Measurements from ENCODE around the gene RNF169.
"Not testable (repeated sequence)": the region's sequence is repeated elsewhere in the genome, so short reads cannot be mapped to it uniquely, and the experiment has no call there.

Gene RNF169

DNA sequence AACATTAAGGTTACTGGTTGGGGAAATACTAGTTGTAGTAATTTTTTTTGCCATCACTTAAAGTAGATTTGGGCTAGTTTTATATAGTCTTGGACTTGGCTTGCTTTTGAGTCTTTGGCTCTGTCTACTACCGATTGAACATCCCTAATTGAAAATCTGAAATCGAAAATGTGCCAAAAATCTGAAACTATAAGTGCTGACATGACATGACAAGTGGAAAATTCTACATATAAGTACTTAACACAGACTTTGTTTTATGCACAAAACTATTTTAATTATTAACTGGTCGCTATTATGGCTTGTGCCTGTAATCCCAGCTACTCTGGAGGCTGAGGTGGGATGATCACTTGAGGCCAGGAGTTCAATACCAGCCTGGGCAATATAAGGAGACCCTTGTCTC is 22.5 kb downstream of the RNF169 start:
- DNase-seq, result no peak

DNA sequence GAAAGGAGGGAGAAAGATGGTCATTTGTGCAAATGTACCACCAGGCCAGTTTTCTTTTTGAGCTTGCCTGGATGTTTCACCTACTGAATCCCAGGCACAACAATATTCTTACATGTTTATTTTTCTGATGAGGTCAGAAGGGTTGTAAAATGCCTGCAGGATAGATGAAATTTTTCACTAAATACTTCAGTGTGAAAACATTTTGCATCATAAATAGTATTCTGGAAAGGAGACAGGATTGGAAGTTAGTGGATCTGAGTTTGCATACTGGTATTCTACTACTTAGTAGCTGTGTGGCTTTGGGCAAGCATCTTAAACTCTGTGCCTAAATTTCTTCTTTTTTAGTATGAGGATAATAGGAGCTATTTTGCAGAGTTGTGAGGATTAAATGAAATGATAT is 24.8 kb downstream of the RNF169 start:
- DNase-seq, result no peak

DNA sequence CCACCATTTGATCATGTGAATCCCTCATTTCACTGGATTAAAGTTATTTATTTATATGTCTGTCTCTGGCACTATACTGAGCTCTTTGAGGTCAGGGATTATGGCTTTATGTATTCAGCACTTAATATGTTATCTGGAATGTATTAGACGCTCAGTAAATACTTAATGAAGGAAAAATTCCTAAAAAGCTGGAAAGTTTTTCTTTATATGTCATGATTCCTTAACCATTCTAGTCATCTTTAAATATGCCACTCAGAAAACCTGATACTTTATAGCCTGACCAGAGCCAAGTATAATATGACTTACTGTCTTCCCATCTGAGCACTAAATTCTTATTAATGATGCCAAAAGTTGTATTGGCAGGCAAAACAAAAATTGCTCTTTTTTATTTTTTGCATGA is 27.1 kb downstream of the RNF169 start:
- no peak for DNase-seq

DNA sequence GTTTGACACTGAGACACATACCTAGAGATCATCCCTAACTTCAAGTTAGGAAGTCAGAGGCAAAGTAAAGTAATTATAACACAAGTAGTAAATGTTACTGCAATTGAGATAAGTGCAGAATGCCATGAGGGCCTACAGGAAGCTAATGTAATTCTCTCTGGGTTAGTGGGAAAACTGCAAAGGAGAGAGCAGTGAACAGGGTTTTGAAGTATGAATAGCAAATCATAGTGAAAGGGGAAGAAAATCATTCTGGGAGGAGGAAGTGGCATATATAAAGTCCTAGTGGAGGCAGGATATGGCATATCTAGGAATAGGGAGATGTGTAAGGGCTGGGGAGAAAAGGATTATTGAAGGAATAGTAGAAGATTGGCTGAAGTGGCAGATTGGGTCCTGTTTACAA is 27.9 kb downstream of the RNF169 start:
- DNase-seq, result no peak

DNA sequence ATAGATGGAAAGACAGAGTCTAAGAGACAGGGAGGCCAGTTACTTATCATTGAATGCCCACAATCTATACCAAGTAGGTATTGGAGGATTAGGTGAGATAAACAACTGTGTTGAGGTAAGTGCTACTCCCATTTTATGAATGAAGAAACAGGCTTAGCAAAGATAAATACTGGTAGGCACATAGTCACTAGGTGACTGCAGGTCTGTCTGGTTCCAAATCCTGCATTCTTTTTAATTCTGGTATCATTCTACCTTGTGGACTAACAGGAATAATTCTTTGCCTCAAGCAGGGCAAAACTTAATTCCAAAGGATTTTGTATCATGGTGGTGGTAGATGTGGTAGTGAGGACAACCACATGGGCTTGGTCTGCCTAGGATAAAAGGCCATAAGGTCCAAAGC is 28.4 kb downstream of the RNF169 start:
- no peak for DNase-seq

DNA sequence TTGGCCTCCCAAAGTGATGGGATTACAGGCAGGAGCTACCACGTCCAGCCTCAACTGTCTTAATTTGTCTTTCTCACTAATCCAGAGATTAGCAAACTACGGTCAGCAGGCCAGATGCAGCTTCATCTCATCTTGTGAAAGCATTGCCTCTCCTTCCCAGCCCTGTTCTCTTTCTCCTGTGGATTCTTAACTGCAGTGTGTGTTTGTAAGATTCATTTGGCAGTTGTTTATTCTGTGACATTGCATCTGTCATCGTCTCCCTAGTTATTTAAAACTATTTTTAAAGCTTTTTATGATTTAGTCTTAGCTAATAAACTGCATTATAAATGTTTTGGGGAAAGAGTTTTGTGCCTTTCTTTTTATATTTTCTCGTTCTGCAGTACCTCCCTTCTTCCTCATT is 29.2 kb downstream of the RNF169 start:
- no peak for DNase-seq

DNA sequence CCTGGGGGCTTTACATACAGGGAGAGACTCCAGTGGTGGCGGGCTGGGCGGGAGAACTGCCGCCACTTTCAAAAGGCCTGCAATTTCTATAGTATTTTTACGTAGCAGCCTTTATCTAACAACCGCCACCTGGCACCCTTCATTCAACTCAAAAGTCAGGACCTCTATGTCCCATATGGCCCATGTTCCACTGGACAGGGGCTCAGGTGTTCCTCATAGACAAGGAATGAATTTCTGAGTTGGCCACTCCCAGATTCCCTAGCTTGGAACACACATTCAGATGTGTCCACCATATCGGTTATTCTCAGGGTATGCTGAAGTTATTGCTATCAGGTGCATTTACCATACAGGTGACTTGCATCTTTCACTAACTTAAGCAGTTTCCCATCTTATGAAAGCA is 29.9 kb downstream of the RNF169 start:
- no peak for DNase-seq

DNA sequence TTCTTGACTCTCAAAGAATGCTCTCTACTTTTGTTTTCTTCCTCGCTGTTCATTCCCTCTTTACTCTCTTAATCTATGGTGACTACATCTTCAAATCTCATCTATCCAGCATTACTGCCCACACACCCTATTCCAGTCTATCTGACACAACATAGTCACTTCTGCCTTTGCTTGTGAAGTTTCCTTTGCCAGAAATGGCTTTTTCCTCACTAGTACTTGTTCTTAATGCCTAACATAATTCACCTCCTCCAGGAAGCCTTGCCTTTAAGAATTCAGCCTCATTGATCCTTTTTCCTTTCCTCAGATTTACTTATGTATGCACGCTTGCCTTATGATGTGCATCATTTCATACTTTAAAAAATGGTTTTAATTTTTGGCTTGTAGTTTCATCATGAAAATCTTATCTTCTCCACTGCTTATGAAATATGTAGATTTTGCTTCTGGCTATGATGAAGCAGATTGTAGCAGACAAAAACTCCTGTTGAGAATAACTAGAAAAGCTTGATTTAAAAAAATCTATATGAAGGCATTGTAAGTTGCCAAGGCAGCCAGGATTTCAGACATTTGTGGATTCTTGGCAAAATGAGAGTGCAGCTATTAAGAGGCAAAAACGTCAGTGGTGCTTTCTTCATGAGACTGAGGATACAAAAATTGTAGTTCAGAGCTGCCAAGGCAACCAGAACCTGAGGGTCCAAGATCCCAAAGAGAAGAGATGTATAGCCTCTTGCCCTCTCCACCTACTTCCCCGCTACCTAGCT is 31.8 kb downstream of the RNF169 start:
- DNase-seq, result no peak

DNA sequence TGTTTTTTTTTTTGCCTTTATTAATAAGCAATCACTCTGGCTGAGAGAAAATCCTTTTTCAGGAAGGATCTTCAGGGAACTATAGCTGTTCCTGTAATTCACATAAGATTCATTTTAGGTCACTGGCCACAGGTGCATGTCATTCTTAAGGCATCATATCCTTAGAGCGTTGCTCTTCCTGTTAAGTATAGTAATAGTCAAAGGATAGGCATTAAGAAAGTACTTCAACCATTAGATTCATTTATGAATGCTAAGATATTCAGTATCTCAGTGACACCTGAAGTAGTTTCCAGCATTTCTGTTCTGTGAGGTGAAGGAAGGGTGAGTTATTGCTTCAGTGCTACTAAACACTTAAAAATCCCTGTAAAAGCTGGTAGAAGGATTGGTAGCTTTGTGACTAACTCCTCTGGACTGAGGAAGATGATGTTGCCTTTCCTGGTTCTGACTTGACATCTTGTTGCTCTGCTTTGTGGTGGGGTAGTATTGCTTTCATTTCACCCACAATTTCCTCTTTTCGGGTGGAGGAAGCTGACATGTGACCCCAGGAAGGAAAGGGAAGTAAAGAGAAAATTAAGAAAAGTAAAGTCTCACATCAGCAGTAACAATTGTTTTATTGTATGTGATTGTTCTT is 34.7 kb downstream of the RNF169 start:
- no peak for DNase-seq

DNA sequence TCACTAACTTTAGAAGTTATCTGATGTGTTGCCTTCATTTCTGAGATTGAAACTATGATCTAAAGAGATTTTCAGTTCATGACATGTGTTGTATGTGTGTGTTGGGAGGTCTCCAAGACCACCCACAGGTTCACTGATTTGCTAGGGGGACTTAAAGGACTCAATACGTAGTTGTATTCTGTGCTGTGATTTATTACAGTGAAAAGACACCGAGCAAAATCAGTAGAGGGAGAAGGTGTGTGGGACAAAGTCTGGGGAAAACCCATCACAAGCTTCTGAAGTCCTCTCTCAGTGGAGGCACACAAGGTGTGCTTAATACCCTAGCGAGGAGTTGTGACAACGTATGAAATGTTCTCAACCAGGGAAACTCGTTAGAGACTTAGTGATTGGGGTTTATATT is 35.6 kb downstream of the RNF169 start:
- no peak for DNase-seq

DNA sequence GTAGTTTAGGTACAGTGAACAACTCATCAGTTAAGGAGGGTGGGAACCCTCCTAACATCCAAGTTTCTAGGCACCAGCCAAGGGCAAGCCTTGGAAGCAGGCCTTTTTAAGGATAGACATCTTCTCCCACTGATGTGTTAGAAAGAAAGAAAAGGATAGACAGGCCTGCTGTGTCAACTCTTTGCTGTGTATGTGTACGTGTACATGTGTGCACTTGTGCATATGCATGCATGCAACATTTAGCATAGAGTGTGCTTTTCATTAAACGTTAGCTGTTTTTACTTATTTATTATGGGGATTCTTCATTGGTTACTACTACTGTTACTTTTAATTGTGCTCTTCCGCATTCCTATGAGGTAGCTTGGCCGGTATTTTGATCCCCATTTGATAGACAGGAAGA is 36.1 kb downstream of the RNF169 start:
- no peak for DNase-seq

DNA sequence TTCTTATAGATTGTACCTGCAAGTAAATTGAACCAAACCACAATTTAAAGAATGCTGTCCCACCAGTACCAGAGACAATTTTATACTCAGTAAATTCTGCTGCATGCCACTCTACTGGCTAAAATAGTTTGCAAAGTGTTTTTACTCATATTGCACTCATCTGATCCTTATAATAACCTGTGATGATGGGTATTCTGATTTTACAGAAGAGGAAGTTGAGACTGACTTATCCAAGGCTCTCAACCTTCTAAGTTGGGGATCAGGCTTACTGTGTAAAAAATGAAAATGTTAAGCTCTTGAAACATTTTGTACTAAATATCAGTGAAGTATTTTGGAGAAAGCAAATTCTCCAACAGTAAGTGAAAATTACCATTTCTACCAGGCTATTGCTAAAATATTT is 37.9 kb downstream of the RNF169 start:
- DNase-seq, result no peak

DNA sequence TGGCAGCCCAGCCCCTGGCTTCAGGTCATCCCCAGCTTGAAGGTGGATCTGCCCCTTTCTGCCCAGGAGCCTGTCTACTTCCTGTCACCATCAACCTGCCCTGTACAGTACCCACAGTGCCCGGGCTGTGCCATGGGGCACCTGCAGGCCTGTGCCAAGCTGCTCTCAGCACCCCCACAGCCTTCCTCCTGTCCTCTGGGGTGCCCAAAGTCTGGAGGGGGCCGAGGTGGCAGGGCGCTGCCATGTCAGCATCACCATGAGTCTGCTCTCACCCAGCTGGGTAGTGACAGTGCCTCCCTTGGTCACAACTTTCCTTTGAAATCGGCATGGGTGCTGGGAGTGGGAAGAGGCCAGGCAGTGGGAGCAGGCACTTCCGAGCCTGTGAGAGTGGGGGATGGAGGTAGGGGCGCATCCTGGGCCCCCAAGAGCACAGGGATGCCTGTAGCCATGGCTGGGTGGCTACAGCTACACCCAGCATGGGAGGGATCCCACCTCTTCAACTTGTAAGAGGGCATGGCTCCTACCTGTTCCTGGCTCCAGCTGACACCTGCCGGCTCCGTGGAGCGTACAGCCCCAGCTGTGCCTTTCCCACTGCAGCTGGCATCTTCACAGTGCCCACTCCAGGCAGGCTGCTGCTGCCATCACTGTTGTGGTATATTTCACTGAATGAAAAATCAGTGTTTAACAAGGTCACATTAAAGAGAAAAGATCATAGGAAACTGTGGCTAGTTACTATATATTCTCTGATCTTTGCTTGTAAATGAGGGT is 42.9 kb downstream of the RNF169 start:
- DNase-seq, result no peak

DNA sequence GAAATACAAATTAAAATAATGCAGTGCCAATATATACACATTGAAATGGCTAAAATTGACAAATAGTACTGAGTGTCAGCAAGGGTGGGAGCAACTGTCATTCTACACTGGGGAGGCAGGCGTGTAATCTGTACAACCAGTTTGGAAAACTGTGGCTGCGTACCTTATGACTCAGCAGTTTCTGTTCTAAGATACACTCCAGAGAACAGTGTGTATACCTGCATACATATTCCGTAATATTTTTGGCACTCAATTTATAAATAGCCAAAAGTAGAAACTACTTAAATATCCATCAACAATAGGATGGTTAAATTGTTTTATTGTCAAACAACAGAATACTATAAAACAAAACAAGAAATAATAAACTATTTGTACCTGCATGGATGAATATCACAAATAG is 57.6 kb downstream of the RNF169 start:
- DNase-seq, result no peak

DNA sequence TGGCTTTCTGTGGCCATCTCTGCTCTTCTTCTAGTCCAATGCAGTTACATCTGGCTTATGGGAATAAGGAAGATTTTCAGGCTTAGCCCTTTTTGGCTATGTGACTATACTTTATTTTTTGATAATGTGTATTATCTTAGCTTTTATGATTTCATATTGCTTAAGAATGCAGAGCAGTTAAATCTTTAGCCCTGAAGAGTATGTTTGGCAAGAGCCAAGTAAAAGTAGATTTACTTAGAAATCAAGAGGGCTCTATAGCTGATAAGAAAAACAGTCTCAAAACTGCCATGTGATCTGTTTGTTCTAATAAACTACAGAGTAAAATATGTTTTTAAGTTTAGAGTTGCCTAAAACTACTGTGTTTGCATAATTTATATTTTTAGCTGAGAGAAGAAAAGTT is 61.2 kb downstream of the RNF169 start:
- no peak for DNase-seq

DNA sequence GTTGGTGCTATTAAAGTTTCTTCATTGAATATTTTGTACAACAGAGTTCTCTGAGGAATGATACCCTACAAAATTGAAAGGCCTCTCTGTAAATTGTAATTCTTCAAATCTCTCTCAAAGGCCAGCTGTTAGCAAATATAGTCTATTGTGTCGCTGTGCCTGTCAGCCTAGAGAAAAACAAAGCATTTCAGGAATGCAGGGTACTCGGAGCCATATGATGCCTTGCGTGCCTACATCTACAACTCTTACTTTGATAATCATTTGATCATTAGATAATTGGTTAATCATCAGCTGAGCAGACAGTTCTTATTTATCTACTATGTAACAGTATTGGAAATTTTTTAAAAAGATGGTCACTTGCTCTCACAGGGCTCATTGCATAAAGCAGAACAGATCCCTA is 67.3 kb downstream of the RNF169 start:
- DNase-seq, result no peak

DNA sequence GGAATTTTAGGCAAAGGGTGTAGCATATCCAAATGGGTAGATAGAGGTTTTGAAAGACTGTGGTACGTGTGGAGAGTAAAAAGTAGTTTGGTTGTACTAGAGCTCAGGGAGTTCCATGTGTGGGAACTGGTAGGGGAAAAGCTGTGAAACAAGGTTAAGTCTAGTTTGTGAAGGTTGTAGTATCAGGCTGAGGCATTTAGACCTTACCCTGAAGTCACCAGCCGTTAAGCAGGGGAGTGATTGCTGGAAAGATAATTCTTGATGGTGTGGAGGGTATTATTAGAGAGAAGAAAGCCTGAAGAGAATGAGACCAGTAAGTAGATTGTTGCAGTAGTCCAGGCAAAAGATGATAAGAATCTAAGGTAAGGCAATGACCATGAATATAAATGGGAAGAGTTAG is 68.0 kb downstream of the RNF169 start:
- DNase-seq, result no peak

DNA sequence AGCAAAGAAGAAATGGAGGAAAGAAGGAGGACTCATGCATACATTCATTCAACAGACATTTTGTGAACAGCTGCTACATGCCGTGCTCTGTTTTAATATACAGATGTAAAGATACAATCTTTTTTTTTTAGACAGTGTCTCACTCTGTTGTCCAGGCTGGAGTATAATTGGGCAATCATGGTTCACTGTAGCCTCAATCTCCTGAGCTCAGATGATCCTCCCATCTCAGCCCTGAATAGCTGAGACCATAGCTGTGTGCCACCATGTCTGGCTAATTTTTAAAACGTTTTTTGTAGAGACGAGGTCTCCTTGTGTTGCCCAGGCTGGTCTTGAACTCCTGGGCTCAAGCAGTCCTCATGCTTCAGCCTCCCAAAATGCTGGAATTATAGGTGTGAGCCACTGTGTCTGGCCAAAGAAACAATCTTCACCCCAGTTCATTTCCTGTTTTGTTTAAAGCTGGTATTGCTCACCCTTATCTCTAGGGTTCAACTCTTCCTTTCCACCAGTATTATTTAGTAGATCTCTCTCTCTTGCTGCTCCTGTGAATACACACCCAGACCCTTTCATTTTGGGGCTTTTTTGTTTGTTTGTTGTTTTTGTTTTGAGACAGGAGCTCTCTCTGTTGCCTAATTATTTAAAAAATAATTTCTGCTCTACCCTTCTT is 69.8 kb downstream of the RNF169 start:
- no peak for DNase-seq

DNA sequence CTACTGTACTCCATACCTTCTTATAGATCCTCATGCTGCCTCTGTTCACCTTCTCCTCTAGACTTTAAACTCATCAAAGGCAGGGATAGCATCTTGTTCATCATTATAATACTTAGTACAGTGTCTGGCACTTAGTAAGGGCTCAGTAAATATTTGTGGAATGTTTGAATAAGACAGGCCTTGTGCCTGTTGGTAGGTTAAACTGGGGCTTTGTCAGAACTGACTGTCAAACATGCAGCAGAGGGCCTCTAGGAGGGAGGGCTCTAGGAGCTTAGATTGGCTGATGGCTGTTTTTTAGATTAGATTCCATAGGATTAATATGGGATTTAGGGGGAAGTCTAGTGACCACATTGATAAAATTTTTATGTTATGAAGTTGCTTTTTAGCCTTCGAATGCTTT is 70.8 kb downstream of the RNF169 start:
- no peak for DNase-seq

DNA sequence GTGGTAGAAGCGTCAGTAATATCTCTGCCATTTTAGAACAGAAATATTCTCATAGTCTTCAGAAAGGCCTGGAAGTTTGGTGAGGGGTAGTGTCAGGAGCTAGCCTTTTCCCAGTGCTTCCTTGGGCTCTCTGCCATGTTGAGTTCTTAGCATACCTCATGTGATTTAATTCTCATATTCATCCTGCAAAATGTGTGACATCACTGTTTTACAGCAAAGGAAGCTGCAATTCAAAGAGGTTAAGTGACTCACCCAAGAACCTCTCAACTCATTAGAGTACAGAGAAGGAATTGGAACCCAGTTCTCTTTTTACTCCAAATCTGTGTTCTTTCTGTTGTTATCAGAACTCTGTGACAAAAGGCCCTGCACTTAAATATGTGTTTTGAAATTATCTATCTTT is 72.1 kb downstream of the RNF169 start:
- no peak for DNase-seq

DNA sequence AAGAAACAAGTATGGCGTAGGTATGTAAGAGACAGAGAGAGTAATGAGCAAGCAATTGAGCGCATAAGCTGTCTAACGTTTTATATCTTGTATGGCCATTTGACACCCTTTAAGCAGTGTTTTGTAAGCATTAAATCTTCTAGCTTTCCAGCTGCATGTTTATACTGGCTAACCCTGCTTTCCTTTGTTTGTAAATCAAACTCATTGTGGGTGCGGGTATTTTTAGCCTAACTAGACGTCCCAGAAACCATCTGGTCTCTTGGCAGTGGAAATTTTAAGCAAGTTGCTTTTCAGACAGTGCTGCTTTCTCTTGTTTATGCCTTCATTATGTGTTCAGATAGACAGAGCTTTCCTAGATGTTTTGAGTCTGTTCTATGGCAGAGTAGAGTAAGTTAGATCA is 73.5 kb downstream of the RNF169 start:
- no peak for DNase-seq

DNA sequence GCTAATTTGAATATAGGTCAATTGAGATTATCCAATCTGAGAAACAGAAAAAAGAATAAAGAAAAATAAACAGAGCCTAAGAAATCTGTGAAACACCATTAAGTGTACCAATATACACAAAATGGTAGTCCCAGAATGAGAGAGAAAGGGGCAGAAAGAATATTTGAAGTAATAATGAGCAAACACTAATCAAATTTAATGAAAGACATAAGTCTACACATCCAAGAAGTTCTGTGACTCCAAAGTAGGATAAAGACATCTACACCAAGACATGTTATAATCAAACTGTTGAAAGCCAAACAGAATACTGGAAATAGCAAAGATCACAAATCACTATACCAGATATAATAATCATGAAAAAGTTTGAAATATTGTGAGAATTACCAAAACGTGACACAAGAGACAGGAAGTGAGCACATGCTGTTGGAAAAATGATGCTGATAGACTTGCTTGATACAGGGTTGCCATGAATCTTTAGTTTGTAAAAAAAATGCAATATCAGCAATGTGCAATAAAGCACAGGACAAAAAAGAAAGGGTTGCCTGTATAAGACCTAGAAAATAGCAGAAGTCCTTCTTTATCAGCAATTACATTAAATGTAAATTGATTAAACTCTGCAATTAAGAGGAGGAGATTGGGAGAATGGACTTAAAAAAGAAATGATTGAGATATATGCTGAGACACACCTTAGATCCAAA is 75.8 kb downstream of the RNF169 start:
- no peak for DNase-seq

DNA sequence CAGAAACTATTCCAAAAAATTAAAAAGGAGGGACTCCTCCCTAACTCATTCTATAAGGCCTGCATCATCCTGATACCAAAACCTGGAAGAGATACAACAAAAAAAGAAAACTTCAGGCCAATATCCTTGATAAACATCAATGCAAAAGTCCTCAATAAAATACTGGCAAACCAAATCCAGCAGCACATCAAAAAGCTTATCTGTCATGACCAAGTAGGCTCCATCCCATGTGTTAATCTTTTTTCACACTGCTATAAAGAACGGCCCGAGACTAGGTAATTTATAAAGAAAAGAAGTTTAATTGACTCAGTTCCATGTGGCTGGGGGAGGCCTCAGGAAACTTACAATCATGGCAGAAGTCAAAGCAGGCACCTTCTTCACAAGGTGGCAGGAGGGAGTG is 76.9 kb downstream of the RNF169 start:
- not testable (repeated sequence) for DNase-seq
